HepG2 (cell line): ENCODE measurements around the gene CPNE1. TPM values are rescaled to one million over a fixed set of nuclear protein-coding genes. Genes with fewer than 3 reads are reported as not detected.

Source experiments
- AGO1 ChIP-seq: fragments of 200-400 bp; formaldehyde crosslinking; IDR thresholded peaks from 2 replicates; pipeline ENCODE4 v1.6.1; 2017; ENCODE audit warnings: mild to moderate bottlenecking, low read depth, low read length, moderate library complexity; ENCODE audit not compliant: poor library complexity, severe bottlenecking
- ATF7-NPFF ChIP-seq: sonication (generic); formaldehyde crosslinking; IDR thresholded peaks from 2 replicates; pipeline ENCODE4 v1.8.1; 2023; ENCODE audit warnings: mild to moderate bottlenecking, low read depth, missing genetic modification reagents, moderate library complexity
- HNRNPUL1 ChIP-seq: fragments of 200-400 bp; formaldehyde crosslinking; IDR thresholded peaks from 2 replicates; pipeline ENCODE4 v1.6.1; 2017; ENCODE audit warnings: low read depth, mild to moderate bottlenecking, low read length, moderate library complexity
- PHF5A ChIP-seq: IDR thresholded peaks from one replicate; pipeline ENCODE4 v1.6.1; 2018; ENCODE audit warnings: low read depth, missing genetic modification reagents; ENCODE audit not compliant: unreplicated experiment
- PPARG ChIP-seq: conservative IDR thresholded peaks from 2 replicates; pipeline ENCODE4 v1.6.1; 2016; ENCODE audit warnings: missing biosample characterization, missing genetic modification reagents
- PRDM10 ChIP-seq: sonication (generic); formaldehyde crosslinking; IDR thresholded peaks from 2 replicates; pipeline ENCODE4 v1.4.0; 2020; ENCODE audit warnings: low read depth, missing genetic modification reagents
- RAD51 ChIP-seq: fragments of 450-650 bp; IDR thresholded peaks from 2 replicates; pipeline ENCODE4 v1.6.1; 2016; ENCODE audit warnings: borderline replicate concordance
- RARA ChIP-seq: IDR thresholded peaks from 2 replicates; pipeline ENCODE4 v1.6.1; 2016; ENCODE audit warnings: missing genetic modification reagents, missing compliant biosample characterization
- RFXAP ChIP-seq: sonication (generic); formaldehyde crosslinking; IDR thresholded peaks from 2 replicates; pipeline ENCODE4 v1.4.0; 2020; ENCODE audit warnings: missing genetic modification reagents, borderline replicate concordance
- ZFP1 ChIP-seq: IDR thresholded peaks from 2 replicates; pipeline ENCODE4 v1.6.1; 2016
- ZNF609 ChIP-seq: sonication (generic); formaldehyde crosslinking; IDR thresholded peaks from 2 replicates; pipeline ENCODE4 v1.4.0; 2020; ENCODE audit warnings: mild to moderate bottlenecking, missing genetic modification reagents, borderline replicate concordance
- ZNF639 ChIP-seq: conservative IDR thresholded peaks from 2 replicates; pipeline ENCODE4 v1.6.1; 2018; ENCODE audit warnings: missing genetic modification reagents
- ZNF660 ChIP-seq: sonication (generic); formaldehyde crosslinking; IDR thresholded peaks from 2 replicates; pipeline ENCODE4 v1.5.1; 2020; ENCODE audit warnings: mild to moderate bottlenecking, low read depth, missing genetic modification reagents, borderline replicate concordance
- ZNF83 ChIP-seq: sonication (generic); formaldehyde crosslinking; IDR thresholded peaks from 2 replicates; pipeline ENCODE4 v1.4.0; 2020; ENCODE audit warnings: missing genetic modification reagents, mild to moderate bottlenecking, borderline replicate concordance
- polyA plus RNA-seq, 8 experiments: library from polyadenylated mRNA; depleted of rRNA in 3 of 8; stranded (reverse) in 7 of 8; unstranded in 1 of 8; fragments of >200 nt; fragmentation: Illumina TruSeq in 4 of 8; extraction: Trizol in 4 of 8; gene quantifications; 2 replicates each; pipeline versions ENCODE4 v1.2.1 to v1.2.3, GENCODE V29; 2011 to 2016; ENCODE audit warnings: low read depth in 4 of 8, missing spikeins in 1 of 8, mixed read lengths in 1 of 8; ENCODE audit not compliant: insufficient read depth in 1 of 8
- total RNA-seq, 5 experiments: library from RNA; depleted of rRNA; stranded (reverse); fragments of >200 nt; fragmentation: Illumina TruSeq; extraction: Trizol; gene quantifications; 2 replicates each; pipeline ENCODE4 v1.2.3, GENCODE V29; 2016; ENCODE audit warnings: low read depth in 1 of 5
- TF ChIP-seq, protein P1 (sequence below): sonication (generic); formaldehyde crosslinking; conservative IDR thresholded peaks from 2 replicates; pipeline ENCODE4 v1.4.0; 2020; ENCODE audit warnings: missing genetic modification reagents
- TF ChIP-seq, protein P2 (sequence below): sonication (generic); formaldehyde crosslinking; conservative IDR thresholded peaks from 2 replicates; pipeline ENCODE4 v1.4.0; 2020; ENCODE audit warnings: missing genetic modification reagents

The CPNE1 gene
- total and polyA plus RNA-seq, 2 of the 13 experiments (the other 11 are each of a cell fraction or from before 2014, with no cell fraction given): 408 to 431 TPM

GRCh38 chr20:35699127-35699956 is 34.6 kb upstream of the CPNE1 start, which contains the start of the genes NFS1 and ROMO1 (continued):
- TF ChIP-seq PPARG (CRISPR knock-in tag) (peak; percentile 89), ZNF609 (peak; percentile 76), ATF7-NPFF (CRISPR knock-in tag) (peak; percentile 99), ZFP1 (CRISPR knock-in tag) (peak; percentile 92; the same call in 1 of the 2 replicates), RFXAP (CRISPR knock-in tag) (peak; percentile 97), AGO1 (peak; percentile 92), RARA (peak; percentile 75), PRDM10 (CRISPR knock-in tag) (peak; percentile 84), RAD51 (no peak), HNRNPUL1 (peak; percentile 89), ZNF660 (CRISPR knock-in tag) (no peak; the same call in 1 of the 2 replicates), ZNF83 (CRISPR knock-in tag) (peak; percentile 64), PHF5A (CRISPR knock-in tag) (peak; percentile 83), ZNF639 (CRISPR knock-in tag) (peak; percentile 98)
- TF ChIP-seq, protein P1, sequence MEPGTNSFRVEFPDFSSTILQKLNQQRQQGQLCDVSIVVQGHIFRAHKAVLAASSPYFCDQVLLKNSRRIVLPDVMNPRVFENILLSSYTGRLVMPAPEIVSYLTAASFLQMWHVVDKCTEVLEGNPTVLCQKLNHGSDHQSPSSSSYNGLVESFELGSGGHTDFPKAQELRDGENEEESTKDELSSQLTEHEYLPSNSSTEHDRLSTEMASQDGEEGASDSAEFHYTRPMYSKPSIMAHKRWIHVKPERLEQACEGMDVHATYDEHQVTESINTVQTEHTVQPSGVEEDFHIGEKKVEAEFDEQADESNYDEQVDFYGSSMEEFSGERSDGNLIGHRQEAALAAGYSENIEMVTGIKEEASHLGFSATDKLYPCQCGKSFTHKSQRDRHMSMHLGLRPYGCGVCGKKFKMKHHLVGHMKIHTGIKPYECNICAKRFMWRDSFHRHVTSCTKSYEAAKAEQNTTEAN: peak; percentile 94
- TF ChIP-seq, protein P2, sequence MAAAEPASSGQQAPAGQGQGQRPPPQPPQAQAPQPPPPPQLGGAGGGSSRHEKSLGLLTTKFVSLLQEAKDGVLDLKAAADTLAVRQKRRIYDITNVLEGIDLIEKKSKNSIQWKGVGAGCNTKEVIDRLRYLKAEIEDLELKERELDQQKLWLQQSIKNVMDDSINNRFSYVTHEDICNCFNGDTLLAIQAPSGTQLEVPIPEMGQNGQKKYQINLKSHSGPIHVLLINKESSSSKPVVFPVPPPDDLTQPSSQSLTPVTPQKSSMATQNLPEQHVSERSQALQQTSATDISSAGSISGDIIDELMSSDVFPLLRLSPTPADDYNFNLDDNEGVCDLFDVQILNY (CRISPR knock-in tag): peak; percentile 84
